Bone marrow (tissue), 2 donors: ENCODE measurements around the gene CTNND2.
"Not testable (repeated sequence)": the region's sequence is repeated elsewhere in the genome, so short reads cannot be mapped to it uniquely, and the experiment has no call there.

ENCODE experiments used
- DNase-seq, 2 donors: peaks; one replicate each; lab custom pipeline; 2025; lab: John Stamatoyannopoulos, UW

The CTNND2 gene

DNA sequence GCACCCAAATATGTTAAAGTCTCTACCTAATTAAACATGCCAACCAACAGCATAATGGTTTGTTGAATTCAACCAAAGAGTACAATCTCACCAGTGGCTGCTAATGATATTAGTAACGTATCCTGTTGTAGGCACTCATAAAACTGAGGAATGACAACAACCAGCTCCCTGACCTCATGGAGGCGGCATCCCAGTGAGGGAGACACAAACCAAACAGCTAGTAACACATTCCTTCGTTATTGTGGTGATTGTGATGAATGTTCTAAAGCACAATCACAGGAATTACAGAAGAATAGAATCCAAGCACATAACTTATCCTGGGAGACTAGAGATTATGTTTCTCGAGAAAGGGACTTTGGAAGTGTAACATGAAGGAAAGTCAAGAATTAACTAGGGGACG lies 224.6 kb downstream of the CTNND2 start:
- no peak for DNase-seq

DNA sequence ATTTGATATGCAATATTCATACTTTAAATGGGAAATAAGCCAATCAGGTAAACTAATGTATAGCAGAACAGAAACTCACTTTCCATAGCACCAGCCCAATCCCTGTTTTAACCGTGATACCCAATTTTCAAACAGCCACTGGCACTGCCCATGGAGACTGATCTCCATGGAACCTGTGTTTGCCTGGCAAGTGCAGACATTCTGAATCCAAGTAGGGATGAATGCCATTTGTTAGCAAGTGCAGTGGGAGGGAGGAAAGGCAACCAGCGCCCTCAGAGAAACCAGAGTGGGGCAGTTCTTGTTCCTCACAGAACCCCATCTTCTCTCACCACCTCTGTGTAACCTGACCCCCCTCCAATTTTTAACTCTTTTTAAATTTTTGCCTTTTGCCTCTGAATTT lies 229.1 kb downstream of the CTNND2 start:
- no peak for DNase-seq

DNA sequence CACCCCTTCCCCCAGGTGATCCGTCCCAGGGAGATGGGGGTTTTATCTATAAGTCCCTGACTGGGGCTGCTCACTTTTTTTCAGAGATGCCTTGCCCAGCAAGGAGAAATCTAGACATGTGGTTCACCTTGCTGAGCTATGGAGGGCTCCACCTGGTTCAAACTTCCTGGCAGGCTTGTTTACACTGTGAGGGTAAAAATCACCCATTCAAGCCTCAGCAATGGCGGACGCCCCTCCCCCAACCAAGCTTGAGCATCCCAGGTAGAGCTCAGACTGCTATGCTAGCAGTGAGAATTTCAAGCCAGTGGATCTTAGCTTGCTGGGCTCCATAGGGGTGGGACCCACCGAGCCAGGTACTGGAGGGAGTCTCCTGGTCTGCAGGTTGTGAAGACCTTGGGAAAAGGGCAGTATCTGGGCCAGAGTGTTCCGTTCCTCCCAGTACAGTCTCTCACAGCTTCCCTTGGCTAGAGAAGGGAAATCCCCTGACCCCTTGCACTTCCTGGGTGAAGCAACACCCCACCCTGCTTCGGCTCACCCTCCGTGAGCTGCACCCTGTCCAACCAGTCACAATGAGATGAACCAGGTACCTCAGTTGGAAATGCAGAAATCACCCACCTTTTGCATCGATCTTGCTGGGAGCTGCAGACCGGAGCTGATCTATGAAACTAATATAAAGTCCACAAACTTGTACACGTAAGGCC lies 231.7 kb downstream of the CTNND2 start:
- no peak for DNase-seq

DNA sequence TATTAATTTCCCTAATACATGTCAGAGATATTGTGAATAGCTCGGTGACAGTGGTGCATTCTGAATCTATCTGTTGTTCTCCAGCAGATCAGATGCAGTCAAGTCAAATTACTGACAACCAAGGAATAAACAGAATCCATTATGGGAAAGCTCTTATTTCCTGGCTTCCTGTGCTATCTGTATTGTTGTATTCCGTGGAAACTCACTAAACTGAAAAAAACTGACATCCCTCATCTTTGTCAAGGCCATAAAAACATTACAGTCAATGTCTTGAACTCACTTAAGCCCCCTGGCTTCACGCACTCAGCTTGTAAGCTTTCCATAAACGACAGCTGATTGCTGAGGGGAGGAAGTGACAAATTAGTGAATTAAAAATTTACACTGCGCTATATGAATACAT lies 245.9 kb downstream of the CTNND2 start:
- DNase-seq: no peak

DNA sequence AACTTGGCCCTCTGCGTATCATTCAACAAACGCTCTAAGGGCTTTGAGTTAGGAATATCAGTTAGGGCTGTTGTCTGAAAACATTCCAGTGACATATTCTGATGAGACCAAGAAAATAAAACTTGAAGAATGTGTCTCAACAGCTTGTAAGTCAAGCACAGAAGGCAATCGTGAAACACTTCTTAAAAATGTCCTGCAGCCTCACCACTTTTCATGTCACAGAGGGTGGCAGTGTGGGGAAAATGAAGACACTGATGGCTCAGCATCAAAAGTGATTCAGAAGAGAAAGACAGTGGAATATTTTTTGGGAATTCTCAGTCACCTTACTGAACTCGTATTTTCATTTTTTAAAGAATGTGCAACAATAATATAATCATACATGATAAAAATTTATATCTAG lies 247.3 kb downstream of the CTNND2 start:
- no peak for DNase-seq

DNA sequence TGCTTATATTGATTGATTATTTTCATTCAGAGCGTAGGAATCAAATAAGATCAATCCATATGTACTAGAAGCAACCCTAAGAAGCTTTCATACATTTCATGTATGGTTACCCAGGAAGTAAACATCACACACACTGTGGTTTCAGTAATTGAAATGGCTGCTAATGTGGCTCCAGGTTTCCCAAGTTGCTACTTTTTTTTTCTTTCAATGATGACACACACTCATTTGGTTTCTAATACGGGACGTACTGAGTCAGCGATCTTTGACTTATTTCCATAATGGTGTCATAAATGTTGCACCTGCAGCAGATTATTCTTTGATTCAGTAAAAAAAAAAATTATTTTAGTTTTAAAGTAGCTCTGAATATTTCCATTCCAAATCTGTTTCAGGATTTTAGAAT lies 248.6 kb downstream of the CTNND2 start:
- DNase-seq: no peak

DNA sequence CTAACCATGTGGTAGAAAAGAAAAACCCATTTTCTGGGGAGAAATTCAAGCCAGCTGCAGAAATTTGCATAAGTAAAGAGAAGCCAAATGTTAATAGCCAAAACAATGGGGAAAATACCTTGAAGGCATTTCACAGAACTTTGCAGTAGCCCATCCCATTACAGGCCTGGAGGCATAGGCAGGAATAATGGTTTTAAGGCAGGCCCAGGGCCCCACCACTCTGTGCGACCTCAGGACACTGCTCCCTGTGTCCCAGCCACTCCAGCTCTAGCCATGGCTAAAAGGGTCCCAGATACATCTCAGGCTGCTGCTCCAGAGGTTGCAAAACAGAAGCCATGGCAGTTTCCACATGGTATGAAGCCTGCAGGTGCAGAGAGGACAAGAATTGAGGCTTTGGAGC lies 253.3 kb downstream of the CTNND2 start:
- DNase-seq: no peak

DNA sequence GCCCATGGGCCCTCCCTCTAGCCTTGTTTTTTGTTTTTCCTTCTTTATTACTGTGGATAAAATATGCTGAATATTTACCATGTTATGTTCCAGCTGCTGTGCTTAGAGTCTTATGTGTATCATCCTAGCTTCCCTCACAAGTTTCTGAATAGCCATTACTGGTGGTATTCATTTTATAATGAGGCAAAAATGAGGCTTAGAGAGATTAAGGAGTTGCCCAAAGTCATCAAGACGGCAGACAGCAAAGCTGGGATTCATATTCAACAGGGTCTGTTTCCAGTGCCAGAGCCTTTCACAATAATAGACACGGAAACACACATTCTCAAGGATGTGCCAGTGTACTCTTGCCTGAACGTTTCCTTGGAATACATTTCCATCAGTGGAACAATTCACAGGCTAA lies 258.1 kb downstream of the CTNND2 start:
- no peak for DNase-seq

DNA sequence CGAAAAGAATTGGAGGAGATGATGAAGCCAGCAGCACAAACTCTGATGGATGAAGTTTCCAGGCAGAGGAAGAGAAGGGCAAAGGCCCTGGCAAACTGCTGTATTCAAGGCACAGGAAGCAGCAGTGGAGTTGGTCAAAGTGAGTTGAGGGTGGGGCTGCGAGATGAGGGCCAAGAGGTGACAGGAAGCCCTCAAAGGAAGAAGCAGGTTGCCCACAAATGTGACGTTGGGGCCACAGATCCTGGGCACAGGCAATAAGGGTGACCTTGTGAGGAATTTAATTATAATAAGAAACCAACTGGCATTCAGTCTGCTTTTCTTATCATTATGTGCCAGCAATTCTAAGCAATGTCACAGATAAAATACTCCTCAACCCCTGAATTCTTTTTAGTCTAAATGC lies 261.8 kb downstream of the CTNND2 start:
- DNase-seq: no peak

DNA sequence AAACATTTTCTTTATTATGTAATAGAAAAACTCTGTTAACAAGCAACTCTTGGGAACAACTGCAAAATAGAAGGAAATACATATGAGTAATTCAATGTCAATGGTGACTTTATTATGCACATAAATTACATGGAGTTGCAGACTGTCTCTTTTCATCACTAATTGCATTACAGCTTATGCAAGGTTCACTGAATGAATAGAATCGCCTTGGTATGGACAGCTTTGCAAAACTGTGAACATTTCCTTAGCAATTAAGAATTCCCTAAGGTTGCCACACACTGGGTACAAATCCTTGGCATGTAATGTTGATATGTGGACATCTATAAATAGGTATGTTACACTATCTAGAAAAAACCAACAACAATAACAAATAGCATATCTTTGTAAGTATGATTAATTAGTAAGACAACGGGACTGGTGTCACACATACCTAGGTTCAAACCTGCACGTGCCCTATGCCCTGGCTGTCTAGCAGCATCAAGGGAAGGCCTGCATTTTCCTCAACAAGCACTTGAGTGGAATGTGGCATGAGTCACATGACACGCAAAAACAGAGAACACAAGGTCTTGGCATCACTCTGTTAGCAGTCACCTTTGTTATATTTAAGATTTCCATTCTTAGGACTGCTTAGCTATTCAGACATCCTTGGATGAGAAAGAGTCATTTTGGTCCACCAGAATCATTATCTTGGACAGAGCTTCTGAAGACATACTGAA lies 263.9 kb downstream of the CTNND2 start:
- no peak for DNase-seq

DNA sequence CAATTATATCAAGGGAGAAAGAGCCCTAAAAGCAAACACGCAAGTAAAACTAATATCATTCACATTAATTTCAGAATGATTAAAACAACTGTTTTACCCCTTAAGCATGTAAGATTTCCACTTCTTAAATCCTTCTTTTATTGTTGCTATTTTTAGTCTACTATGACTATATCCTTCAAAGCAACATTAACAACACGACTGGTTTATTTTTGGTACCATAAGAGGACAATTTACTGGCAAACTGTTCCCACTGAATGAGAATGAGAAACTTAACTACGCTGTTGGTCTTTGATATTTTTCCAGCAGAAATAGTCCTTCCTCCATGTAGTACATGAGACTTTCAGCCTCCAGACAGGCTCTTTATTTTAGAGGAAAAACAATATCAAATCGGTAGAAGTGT lies 281.5 kb downstream of the CTNND2 start:
- no peak for DNase-seq

DNA sequence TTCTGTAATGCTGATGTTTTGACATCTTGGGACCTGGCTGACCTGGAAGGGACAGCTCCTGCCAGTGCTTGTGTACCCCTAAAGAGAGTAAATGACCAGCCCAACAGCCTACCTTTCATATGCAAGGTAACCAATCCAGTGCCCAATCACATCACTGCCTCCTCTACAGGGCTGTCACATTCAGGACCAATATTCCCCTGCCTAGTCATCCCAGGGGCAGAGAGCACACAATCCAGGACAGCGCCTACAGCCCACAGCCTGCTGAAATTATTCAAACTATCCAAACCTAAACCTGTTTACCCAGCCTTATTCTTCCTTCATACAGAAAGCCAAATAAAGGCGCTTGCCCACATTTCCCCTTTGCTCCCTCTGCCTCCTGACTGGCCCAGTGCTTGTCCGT lies 284.1 kb downstream of the CTNND2 start:
- DNase-seq: no peak

DNA sequence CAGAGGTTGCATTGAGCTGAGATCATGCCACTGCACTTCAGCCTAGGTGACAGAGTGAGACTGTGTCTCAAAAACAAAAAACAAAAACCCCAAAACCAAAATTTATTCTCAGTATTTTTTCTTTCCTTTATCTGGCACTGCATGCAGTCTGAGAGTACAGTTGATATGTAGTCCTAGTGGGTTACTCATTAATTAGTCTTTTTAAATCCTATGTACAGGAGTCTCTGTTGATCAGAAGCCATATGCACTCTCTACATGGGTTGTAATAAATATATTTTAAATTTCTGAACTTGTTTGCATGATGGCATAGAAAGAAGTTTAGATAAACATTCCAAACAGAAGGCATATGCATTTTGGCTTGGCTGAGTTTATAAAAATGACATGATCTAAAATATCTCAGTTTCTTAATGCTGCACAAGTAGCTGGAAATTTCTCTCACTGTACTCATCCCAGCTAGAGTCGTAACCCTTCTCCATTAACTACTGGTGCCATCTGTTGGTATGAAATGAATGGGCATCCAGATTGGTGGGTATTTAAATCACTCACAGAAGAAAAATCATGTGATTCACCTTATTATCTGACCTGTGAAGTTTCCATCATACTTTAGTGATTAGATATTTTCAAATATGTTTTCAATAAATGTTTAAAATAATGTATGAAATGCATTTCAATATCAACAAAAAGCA lies 284.8 kb downstream of the CTNND2 start:
- no peak for DNase-seq

DNA sequence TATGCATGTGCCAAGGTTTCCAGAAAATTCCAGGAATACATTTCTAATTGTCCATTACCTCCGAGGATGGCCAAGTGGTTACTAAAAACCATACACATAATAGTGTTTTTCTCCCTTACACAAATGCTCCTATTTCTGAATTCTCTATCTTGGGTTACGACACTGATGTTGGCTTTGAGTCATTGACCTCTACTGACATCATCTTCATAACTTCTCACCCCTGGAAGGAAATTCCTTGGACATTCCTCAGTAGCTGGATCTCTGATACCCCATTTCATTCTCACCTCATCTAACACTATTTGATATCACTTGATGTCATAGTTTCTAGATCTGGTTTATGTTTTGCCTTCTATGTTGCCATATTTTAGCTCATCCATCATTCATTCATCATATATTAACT lies 287.2 kb downstream of the CTNND2 start:
- DNase-seq: no peak

DNA sequence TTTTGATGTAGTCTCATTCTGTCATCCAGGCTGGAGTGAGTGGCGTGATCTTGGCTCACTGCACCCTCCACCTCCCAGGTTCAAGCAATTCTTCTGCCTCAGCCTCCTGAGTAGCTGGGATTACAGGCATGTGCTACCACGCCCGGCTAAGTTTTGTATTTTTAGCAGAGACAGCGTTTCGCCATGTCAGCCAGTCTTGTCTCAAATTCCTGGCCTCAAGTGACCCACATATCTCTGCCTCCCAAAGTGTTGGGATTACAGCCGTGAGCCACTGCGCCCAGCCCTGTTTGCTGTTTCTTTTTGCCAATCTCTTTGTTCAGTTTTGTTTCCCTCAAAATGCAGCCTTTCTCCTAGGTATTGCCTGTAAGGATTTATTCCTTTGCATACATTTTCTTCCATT lies 287.6 kb downstream of the CTNND2 start:
- DNase-seq: not testable (repeated sequence)

DNA sequence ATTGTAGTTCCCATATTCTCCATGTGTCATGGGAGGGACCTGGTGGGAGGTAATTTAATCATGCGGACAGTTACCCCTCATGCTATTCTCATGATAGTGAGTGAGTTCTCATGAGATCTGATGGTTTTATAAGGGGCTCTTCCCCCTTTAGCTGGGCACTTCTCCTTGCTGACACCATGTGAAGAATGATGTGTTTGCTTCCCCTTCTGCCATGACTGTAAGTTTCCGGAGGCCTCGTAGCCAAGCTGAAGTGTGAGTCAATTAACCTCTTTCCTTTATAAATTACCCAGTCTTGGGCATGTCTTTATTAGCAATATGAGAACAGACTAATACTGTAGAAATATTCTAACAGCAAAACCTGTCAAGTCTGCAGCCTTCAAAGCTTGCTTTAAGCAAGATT lies 293.2 kb downstream of the CTNND2 start:
- DNase-seq: no peak

DNA sequence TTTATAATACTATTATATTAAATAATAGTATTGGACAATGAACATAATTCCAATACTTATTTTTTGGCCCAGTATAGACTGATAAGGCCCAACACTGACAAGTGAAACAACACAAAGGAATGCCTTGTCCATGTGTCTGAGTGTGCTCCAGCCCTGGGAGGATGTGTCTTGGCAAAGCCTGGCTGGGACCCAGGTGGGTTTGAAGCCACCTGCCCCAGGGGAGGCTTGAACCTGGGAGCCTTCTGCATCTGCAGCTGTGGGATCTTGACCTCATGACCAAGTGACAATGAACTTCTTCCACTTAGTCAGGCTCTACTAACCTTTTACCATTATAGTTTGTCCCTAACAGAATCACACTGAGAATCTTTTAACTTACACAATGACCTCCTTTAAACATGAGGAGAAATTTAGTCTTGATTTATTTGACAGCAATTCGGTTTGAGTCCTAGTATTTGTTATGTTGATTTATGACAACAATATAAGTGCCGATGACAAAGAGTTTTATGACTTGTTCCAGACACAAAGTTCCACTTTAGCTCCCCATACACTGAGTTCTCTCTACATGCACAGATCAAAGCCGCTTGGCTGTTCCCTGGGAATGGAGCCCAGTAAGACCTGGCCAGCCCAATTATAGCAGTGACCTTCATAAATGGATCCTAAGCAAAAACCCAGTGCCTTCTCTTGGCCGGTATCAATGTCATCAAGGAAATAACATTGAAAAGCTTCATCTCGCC lies 294.5 kb downstream of the CTNND2 start:
- no peak for DNase-seq

DNA sequence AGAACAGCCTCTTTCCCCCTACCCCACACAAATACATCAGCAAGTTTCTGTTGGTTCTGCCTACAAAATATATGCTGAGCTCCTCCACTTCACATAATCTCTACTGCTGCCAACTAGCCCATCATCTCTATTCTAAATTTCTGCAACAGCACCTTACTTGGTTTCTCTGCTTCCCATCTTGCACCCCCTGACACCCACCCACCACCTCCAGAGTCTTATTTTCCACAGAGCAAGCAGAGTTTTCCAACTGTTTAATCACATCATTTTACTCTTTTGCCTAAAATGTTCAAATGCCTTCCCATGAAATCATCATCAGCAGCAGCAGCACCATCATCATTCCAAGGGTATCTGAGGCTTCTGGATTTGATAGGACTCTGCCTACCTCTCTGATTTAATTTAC lies 295.7 kb downstream of the CTNND2 start:
- no peak for DNase-seq

DNA sequence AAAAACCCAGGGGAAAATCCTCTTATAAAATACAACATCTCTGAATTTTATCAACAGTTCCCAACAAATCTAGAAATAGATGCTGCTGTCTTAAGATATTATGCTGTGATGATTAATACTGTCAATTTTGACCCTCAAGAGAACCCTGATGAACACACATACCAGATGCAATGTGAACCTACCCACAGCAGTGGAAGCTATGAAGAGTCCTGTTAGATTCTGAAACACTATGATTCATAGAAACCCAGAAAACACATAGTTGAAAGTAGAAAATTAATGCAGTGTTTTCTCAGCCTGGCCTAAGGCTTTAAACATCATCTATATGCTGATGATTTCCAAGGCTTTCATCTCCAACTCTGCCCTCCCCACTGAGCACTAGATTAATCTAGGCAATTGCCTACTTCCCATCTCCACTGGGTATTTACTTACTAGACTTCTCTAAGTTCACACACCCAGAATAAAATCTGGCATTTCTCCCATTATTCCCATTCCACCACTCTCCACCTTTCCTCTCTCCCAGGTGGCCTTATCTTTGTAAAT lies 296.2 kb downstream of the CTNND2 start:
- DNase-seq: no peak

DNA sequence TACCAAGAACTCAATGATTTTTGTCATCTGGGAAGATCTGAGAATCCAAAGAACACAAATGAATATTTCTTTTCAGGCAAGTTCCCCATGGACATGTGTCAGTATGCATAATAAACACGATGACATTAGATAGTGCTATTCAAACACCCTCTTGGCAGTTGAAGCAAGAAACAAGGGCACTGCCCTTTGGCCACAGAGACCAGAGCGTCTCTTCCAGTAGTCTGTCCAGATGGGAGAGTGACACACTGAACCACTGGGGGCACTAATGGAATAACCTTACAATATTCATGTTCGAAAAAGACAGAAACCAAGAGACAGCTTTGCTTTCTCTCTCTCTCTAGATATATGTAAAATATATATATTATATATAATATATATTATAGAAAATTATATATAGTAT lies 301.9 kb downstream of the CTNND2 start:
- DNase-seq: no peak

DNA sequence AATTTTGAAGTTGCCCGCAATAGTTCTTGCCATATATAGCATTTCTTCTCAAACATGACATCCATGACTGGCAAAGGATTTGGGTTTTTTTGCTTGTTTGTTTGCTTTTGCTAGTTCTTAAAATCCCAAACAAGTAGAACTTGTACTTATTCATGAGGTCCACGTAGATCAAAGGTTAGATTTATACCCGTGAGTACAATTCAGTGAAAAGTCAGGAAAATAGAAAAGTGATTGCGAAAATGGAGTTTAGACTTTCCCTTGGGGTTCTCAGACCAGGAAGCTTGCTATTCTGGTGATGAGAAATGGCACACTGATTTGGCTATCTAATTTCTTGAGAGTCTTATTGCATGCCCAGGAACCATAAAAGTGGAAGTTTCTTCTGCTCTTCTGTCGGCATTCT lies 304.7 kb downstream of the CTNND2 start:
- DNase-seq: no peak

DNA sequence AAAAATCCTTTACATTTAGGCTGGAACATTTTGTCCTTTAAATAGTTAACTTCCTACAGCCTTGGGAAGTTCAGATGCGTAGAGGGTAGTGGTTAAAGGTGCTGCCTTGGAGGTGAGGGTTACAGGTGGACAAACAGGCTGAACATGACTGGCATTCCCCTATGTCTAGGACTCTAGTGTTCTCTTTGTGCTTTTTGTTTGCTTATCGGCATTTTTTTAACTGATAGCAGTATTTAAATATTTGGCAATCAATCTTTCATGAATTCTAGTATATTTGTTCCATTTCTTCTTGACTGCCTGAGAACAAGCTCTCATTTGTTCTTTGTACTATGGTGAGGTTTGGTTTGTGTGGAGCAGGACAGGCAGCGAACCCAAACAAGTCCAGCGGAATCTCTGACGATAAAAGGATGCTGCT lies 307.6 kb downstream of the CTNND2 start:
- DNase-seq: no peak
